Left cardiac atrium (tissue), 4 donors: ENCODE measurements around the gene TEC. TPM values are rescaled to one million over a fixed set of nuclear protein-coding genes. Genes with fewer than 3 reads are reported as not detected.
A peak's percentile ranks its signal among the peaks of the same experiment; 100 is the strongest.

Experiments used
- ATAC-seq, 2 donors: fragments of 200-7000 bp; cut with Tn5 transposase; one replicate each; pipeline ENCODE4 v1.9.1; 2020; ENCODE audit warnings: mild to moderate bottlenecking in 2 of 2, moderate library complexity in 2 of 2
- DNase-seq: peaks from one replicate; pipeline ENCODE4 v3.0.0-alpha.2; 2020
- intact Hi-C, 2 donors: fragments of 100-400 bp; cut with DNase I; formaldehyde crosslinking; loops; one replicate each; pipeline versions ENCODE4 v1.14.1 to v1.15.1; 2022 to 2023
- total RNA-seq, 2 donors: library from RNA; stranded (reverse); fragmentation: NEBNext Ultra II Directional; extraction: Animal tissue kit (Norgen Biotek cat#: 25700); gene quantifications; one replicate each; pipeline ENCODE4 v1.2.1, GENCODE V29; 2021
- donor health status: DM: no; HTN: yes; CAD: no.
- donor health status: DM: no; HTN: yes; CAD: no; lungs with severe emphysema.
- donor health status: DM: yes; HTN: yes; CAD: no.
- donor health status: Dilated cardiomyopathy.

TEC gene
- total RNA-seq, 2 donors from 2014 or later = 1.8 to 2.3 TPM

DNA sequence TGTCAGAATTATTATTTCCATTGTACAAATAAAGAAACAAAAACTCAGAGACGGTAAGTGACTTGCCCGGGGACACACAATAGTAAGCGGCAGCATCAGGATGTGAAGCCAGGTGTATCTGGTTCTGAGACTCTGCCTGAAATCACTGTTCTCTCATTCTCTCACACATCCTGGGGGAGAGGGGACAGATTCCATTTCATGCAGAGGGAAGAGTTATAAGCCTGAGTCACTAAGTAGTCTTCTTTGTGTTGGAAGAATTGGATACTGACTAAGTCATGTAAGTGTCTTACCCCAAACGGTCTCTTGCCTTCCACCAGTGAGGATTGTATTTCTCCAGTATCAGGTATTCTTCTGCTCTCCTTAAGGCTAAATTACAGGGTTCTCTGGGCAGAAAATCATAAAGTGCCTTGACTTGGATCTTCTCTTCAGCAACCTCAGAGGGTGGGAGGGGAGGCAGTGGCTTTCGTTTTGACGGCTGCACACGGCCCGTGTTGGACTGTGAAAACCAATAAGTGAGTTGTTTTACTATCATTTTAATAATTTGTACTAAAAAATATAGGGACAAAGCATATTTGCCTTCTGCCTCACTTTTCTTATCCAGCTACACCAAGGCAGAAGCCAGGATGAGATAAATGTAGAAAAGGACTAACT is 157.5 kb downstream of the TEC start:
- DNase-seq (no peak), ATAC-seq (no peak)
- intact Hi-C loops = loop anchor here in 1 of 2 donors (5.0 kb wide), 1 partner anchor 55 kb away; no protein-coding TSS in a partner anchor

DNA sequence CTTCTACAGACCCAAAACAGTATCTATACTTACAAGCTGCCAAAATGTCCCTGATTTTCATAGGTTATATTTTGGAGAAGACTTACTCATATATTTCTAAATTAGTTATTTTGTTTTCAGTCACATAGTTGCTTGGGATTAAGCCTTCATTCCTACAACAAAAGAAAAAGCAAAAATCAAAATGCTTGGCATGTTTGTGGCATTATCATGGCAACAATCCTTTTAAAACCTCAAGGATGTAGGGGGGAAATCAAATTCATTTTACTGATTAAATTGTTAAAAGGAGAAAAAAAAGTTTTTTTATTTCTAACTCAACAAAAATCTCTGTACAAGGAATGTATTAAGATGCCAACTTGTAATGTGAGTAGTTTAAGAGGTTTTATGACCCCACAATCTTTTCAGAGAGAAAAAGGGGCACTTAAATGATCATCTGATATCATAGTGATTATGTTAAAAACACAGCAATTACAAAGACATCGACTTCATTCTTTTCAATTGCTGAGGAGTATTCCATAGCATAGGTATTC is 159.1 kb downstream of the TEC start:
- DNase-seq = no peak
- intact Hi-C loops = loop anchor here in 1 of 2 donors (5.0 kb wide), 1 partner anchor 57 kb away; no protein-coding TSS in a partner anchor
- no peak for ATAC-seq

DNA sequence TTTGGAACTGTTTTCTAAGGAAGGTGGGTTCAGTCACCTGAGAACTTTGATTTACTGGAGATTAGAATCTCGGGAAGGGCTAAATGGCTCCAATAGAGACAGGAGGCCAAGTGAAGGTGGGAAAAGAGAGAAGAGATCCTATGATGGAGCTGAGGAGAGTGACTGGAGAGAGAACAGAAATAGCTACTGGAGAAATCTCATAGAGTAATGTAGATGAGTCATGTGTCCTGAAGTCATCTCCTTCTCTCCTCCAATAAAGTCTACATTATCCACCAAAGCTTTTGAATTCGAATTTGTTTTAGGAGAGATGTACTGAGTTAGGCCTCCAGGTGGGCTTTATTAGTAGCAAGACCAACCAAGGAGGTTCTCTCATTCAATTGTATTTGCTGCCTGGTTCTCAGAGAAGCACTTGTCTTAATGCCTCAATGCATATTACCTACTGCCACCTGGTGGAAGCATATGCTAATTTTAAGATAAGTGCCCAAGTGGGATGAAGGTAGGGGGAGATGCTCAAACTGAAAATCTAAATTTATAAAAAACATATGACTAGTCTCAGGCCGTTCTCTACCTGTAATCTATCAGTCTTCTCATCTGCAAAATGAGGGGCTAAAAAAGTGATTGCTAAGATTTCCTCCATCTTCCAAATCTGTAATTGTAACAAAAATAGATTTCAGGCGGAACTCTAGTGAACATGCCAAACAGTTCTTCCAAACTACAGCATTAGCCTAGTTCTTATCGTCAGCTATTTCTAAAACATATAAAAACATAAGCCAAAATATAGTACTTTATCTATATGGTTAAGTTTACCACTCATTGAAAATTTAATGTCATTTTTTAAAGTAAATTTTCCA is 160.0 kb downstream of the TEC start:
- ATAC-seq = peak in 1 of 2 donors; percentile 42
- intact Hi-C loops = loop anchor here in 1 of 2 donors (5.0 kb wide), 1 partner anchor 58 kb away; no protein-coding TSS in a partner anchor
- no peak for DNase-seq

DNA sequence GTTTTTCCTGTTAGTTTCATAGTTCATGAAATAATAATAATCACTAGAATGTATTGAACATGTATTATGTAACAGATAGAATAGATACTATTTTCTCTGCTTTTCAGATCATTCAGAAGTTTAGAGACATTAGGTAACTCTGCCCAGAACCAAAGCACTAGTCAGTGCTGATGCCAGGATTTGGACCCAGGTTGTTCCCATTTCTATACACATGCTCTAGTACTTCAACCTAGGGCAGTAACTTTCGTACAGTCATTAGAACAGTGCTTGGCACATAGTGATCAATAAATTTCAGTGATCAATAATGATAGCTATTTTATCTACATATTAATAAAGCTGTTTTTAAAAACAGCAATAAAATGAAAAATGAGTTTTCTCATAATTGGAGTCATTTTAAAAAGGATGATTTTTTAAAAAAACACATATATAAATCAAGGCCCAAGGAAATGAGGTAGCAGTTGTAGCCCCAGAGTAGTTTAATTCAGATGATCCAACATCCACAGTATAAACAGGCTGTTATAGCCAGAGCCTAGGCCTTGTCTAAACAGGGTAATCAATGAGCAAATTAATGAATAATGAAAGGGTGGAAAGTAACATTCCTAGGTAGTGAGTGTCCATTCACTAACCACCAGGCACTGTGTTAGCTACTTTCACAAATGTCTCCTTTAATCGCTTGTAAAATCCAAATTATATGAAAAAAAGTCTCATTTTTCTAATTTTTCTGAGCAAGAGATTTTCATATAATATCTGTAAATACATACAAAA is 161.1 kb downstream of the TEC start:
- ATAC-seq (no peak), DNase-seq (no peak)
- intact Hi-C loops = no loop called here

DNA sequence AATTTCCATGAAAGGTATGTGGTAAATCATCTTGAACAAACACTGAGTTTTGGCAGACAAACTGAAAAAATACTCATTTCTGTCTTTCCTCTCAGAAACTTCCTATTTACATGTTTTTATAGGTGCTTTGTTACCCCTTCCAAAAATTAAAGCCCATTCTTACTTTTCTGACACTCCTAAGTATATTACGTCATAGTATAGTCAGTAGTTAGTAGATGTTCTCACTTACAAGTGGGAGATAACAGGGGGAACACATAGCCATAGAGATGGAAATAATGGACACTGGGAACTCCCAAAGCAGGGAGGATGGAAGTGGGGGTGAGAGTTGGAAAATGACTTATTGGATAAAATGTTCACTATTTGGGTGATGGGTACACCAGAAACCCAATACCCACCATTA is 164.4 kb downstream of the TEC start:
- intact Hi-C loops = no loop called here
- DNase-seq (no peak), ATAC-seq (no peak)

DNA sequence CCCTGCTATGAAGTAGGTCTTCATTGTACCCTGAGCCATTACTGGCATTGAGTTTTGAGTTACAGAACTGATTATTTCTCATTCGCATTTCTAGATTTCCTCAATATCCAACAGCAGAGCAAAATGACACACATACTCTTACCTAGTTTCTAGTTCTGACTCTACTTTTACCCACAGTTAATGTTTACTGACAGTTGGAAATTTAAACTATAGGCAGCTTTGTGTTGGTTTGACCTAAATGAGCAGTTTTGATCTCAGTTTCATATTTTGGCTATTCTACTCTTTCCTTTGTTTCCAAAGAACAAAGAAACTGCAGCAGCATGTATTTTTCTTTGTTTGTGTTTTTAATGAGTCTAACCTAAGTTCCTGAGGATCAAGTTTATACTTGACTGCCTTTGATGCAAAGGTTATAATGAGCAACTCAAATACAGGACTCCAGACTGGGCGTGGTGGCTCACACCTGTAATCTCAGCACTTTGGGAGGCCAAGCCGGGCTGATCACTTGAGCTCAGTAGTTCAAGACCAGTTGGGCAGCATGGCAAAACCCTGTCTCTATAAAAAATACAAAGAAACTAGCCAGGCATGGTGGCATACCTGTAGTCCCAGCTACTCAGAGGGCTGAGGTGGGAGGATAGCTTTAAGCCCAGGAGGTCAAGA is 166.0 kb downstream of the TEC start:
- ATAC-seq (no peak), DNase-seq (no peak)
- intact Hi-C loops = no loop called here

DNA sequence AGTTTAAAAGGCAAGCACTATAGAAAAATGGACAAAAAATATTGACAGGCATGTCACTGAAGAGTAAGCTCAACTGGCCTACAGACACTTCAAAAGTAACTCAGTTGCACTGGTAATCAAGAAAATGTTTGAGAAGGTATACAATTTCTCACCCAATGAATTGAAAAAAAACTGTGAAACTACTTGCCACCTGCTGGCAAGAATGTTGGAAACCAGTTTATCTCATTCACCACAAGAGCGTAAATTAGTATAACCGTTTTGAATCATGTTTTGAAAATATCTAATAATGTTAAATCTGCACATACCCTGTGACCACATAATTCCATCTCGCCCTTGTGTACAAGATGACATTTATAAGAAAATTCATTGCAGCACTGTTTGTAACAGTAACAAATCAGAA is 167.3 kb downstream of the TEC start:
- intact Hi-C loops = no loop called here
- no peak for ATAC-seq
- no peak for DNase-seq

DNA sequence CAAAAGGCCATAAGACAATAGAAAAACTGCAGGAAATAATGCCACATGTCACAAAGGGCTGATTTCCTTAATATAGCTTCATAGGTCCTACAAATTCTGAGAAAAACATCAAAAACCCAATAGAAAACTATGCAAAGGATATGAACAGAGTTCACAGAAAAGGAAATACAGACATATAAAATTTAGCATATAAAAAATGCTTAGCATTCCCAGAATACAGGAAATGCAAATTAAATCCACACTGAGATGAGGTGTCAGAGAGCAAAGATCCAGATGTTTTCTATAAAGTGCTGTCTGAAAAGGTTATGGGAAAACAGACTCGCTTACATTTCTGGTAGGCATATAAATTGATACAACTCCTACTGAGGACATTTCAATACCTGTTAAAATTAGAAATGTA is 169.4 kb downstream of the TEC start:
- DNase-seq (no peak), ATAC-seq (no peak)
- intact Hi-C loops = no loop called here

DNA sequence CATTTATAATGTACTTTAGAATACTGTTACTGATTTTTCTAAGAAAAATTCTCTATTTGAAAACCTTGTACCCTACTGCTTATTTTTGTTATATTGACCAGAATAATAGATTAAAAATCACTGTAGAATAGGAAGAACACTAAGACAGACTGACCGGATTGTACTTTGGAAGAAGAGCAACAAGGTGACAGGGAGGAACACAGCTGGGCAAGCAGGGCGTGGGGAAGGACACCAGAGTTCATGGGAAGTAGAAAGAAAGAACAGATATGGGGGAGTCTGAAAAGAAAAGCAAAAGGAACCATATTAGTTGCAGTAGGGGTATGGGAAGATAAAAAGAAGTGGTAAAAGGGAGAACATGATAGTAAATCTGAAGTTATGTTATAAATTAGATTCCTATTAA is 174.2 kb downstream of the TEC start:
- DNase-seq (no peak), ATAC-seq (no peak)
- intact Hi-C loops = no loop called here

DNA sequence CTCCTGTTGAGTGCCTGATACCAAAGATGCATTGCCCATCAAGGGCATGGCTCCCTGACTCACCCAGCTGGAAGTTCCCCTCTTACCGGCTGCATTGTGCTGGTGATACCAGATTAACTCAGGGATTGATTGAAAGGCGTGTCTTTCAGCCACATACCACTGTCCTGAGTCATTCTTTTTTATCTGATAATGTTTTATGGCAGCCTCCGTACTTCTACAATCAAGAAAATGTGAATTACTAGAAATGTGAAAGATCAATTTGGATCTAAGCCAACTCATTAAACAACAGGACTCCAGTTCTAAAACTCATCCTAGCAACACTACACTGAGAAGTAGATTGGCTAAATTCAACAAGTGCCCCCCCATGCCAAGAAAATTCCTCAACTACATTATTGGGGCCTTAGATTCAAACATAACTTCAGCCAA is 175.6 kb downstream of the TEC start:
- DNase-seq = no peak
- ATAC-seq = no peak
- intact Hi-C loops = no loop called here

DNA sequence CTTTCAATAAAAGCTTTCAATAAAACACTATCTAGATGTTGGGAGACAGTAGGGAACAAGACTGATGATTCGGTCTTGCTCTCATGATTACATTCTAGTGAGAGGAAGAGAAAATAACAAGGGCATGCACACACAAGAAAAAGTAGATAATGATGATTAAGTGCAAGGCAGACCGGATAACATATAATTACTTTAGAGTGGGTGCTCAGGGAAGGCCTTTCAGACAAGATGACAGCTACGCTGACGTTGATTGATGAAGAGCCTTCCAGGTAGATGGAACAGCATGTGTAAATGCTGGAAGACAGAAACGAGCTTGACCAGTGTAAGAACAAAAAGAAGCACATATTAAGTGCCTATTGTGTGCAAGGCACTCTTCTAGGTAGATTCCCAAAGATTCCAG is 179.0 kb downstream of the TEC start:
- ATAC-seq (no peak), DNase-seq (no peak)
- intact Hi-C loops = no loop called here

DNA sequence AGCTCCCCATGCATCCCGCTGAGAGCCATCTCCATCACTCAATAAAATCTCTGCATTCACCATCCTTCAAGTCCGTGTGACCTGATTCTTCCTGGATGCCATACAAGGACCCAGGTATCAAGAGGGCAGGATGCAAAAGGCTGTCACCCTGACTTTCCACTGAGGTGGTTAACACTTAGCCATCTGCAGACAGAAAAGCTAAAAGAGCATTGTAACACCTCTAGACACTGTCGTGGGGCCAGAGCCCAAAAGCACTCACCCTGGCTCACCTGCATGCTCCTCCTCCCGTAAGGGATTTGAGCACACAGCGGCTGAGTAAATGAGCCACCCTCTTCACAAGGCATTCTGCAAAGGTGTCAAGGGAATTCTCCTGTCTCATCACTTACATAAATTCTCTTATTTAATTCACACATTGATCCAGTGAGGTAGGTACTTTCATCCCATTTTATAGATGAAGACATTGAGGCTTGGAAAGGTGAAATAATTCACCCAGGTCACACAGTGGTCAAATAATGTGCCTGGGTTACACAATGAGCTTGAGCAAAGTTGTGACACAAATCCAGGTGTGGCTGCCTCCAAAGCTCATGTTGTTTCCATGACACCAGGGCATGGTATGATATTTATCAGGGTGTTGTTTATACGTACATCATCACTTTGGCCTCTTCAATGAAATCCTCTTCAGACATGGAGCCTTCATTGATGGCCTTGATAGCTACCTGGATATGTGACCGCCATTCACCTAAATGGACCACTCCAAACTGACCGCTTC is 183.6 kb downstream of the TEC start:
- no peak for DNase-seq
- no peak for ATAC-seq
- intact Hi-C loops = loop anchor here (5.0 kb wide), 3 partner anchors 69 to 159 kb away; partner anchors contain the start of genes CNGA1 (in 2 of the 2) and NIPAL1 (in 2 of the 2)

Other genes starting within 250 kb of the TEC start
- under 1 TPM; 0.62 to 0.84 TPM for gene TXK, start 135.6 kb downstream of the TEC start, total RNA-seq
- gene SLAIN2, start 71.7 kb upstream of the TEC start, total RNA-seq = 100 to 1,000 TPM; 104 to 108 TPM
- under 1 TPM; 0.29 to 0.37 TPM for gene SLC10A4, start 213.5 kb upstream of the TEC start, total RNA-seq
- not detected for gene ZAR1, start 220.4 kb upstream of the TEC start, total RNA-seq